Measurements from ENCODE around the gene ACP6. TPM values are rescaled to one million over a fixed set of nuclear protein-coding genes. Genes with fewer than 3 reads are reported as not detected.

Gene ACP6
- total RNA-seq, 1 donor from 2014 or later, result 21.8 TPM

Other genes starting within 250 kb of the ACP6 start
- gene BCL9, start 129.0 kb downstream of the ACP6 start, total RNA-seq, result 58.4 and 58.8 TPM in 2 replicates
- 1.1 and 1.2 TPM in 2 replicates for gene GJA5, start 90.1 kb upstream of the ACP6 start, total RNA-seq
- not detected in 2 replicates for gene GJA8, start 232.3 kb upstream of the ACP6 start, total RNA-seq

Data from neural crest cell (in vitro differentiated cells).